Mesothelial cell of epicardium (in vitro differentiated cells): ENCODE results near the gene CAMTA1. TPM values are rescaled to one million over a fixed set of nuclear protein-coding genes. Genes with fewer than 3 reads are reported as not detected.
A peak's percentile ranks its signal among the peaks of the same experiment; 100 is the strongest.

ENCODE experiments used
- DNase-seq, 2 experiments: peaks; one replicate each; pipeline ENCODE4 v3.0.0; 2021; ENCODE audit warnings: low spot score in 2 of 2; ENCODE audit not compliant: unreplicated experiment in 2 of 2
- H3K27ac Mint-ChIP-seq: 2 replicates; pipeline ENCODE4 v1.8.0; 2021; ENCODE audit warnings: mixed read lengths
- H3K27me3 Mint-ChIP-seq: 2 replicates; pipeline ENCODE4 v1.8.0; 2021; ENCODE audit warnings: low read depth, mixed read lengths
- H3K36me3 Mint-ChIP-seq: 2 replicates; pipeline ENCODE4 v1.8.0; 2021; ENCODE audit warnings: mixed read lengths
- H3K4me1 Mint-ChIP-seq: 2 replicates; pipeline ENCODE4 v1.8.0; 2021; ENCODE audit warnings: mixed read lengths
- H3K4me3 Mint-ChIP-seq: 2 replicates; pipeline ENCODE4 v1.8.0; 2021; ENCODE audit warnings: mild to moderate bottlenecking, moderate library complexity, mixed read lengths
- H3K9me3 Mint-ChIP-seq: 2 replicates; pipeline ENCODE4 v1.8.0; 2021; ENCODE audit warnings: mixed read lengths
- CTCF ChIP-seq: fragments of 200-600 bp; sonication (generic); IDR thresholded peaks from one replicate; pipeline ENCODE4 v1.5.0; 2021; ENCODE audit warnings: antibody characterized with exemption; ENCODE audit not compliant: unreplicated experiment
- total RNA-seq: library from RNA; stranded (reverse); gene quantifications from 3 replicates; pipeline ENCODE4 v1.2.1, GENCODE V29; 2021

Gene CAMTA1
- total RNA-seq, 1 donor from 2014 or later = 70.4 TPM

DNA sequence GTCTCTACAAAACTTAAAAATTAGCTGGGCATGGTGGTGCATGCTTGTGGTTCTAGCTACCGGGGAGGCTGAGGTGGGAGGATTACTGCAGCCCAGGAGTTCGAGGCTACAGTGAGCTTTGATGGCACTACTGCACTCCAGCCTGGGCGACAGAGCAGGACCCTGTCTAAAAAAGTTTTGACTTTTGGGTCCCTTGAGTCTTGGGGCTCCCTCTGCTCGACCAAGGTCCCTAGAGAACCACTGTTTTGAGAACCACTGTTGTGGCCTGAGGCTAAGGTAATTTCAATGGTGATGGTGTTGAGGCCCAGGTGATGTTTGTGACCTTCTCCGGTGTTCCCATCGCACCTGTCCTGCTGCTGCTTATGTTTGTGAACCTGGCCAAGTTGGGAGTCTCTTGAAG, 3.1 kb upstream of the CAMTA1 start:
- no peak overlapping the region for H3K4me3 Mint-ChIP-seq
- no peak for DNase-seq
- peaks cover 2% of the 10 kb centered on the region for H3K27me3 Mint-ChIP-seq
- no peaks in the 10 kb centered on the region for H3K9me3 Mint-ChIP-seq
- TF ChIP-seq CTCF = no peak
- H3K36me3 Mint-ChIP-seq = no peaks in the 10 kb centered on the region
- H3K4me1 Mint-ChIP-seq = peaks cover 18% of the 10 kb centered on the region
- H3K27ac Mint-ChIP-seq = no peak overlapping the region

GRCh38 chr1:6783221-6783620, 2.0 kb upstream of the CAMTA1 start:
- H3K4me1 Mint-ChIP-seq = peaks cover 20% of the 10 kb centered on the region
- H3K27me3 Mint-ChIP-seq = peaks cover 1% of the 10 kb centered on the region
- H3K9me3 Mint-ChIP-seq = no peaks in the 10 kb centered on the region
- H3K4me3 Mint-ChIP-seq = peak overlapping the region; percentile 79
- H3K27ac Mint-ChIP-seq = peak overlapping the region; percentile 97
- DNase-seq = no peak
- no peaks in the 10 kb centered on the region for H3K36me3 Mint-ChIP-seq
- no peak for TF ChIP-seq CTCF

- no peak for TF ChIP-seq CTCF
- Mint-ChIP-seq H3K4me3 (peak overlapping the region; percentile 79), H3K36me3 (no peaks in the 10 kb centered on the region), H3K27me3 (no peaks in the 10 kb centered on the region), H3K27ac (peak overlapping the region; percentile 97), H3K4me1 (peaks cover 23% of the 10 kb centered on the region), H3K9me3 (no peaks in the 10 kb centered on the region)
- DNase-seq = no peak
Measured at GRCh38 chr1:6783936-6784559, 1.2 kb upstream of the CAMTA1 start.

DNA sequence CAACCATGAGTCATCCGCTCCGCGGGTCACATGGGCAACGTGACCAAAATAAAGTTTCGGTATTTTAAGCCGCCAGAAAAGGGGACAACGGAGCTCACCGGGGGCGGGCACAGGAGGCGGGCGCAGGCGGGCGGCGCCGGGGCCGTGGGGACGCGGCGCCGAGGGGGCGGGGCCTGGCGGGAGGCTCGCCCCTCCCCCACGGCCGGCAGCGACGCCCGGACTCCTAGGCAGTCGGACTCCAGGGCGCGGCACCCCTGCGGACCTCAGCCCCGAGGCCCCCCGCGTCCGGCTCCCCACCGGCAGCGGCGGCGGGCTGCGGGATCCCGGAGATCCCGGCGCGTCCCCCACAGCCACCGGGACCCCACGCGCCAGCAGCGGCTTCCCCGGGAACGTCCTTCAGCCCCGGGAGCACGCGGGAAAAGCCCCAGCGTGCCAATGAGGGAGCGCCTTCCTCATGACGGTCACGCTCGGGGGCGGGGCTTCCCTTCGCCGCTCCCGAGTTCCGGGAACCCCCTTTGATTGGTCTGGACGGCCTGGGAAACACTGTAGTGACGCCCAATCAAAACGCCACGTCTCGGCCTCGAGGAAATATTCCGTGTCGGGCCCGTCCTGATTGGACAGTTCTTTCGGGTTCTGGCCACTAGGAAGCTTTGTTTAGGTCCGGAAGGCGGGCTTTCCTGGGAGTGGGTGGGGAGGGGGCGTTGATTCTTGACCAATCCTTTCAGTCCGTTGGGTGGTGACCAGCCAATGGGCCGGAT, 515 bp upstream of the CAMTA1 start:
- no peaks in the 10 kb centered on the region for H3K27me3 Mint-ChIP-seq
- H3K4me3 Mint-ChIP-seq = peak overlapping the region; percentile 79
- peak; percentile 98 to 99 for DNase-seq
- H3K36me3 Mint-ChIP-seq = no peaks in the 10 kb centered on the region
- H3K4me1 Mint-ChIP-seq = peaks cover 26% of the 10 kb centered on the region
- TF ChIP-seq CTCF = no peak
- peak overlapping the region; percentile 97 for H3K27ac Mint-ChIP-seq
- no peaks in the 10 kb centered on the region for H3K9me3 Mint-ChIP-seq

DNA sequence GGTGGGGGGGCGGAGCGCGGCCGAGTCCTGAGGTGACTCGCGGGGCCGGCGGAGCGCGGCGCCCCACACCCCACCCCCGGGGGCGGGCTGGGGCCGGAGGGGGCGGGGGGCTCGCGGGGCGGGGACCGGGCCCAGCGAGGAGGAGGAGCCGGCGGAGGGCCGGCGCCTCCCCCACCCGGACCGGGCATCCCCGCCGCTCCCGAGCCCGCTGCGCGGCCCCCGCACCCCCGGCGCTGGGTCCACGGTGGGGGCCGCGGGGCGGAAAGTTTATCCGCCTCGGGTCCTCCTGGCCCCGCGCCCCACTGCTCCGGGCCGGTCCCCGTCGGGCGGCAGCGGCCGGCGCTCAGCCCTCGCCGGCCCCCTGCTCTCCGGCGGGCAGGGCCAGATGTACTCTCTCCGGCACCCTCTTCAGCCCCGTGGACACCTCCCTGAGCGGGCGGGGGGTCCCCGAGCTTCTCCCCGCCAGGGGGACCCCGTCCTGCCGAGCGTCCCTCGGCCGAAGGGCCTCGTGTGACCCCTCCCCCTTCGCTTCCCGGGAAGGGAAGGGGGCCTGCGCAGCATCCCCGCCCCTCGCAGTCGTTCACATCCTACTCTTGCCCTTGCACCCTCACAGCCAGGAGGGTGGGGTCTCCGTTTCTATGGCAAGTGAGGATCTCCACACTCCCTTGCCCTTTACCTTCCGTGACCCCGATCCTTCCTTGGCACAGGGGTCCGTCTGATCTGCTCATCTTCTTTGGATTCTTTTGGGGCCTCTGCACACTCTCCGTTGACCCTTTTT, 663 bp downstream of the CAMTA1 start:
- H3K9me3 Mint-ChIP-seq = no peaks in the 10 kb centered on the region
- no peaks in the 10 kb centered on the region for H3K27me3 Mint-ChIP-seq
- H3K36me3 Mint-ChIP-seq = no peaks in the 10 kb centered on the region
- peaks cover 31% of the 10 kb centered on the region for H3K4me1 Mint-ChIP-seq
- H3K4me3 Mint-ChIP-seq = peak overlapping the region; percentile 89
- TF ChIP-seq CTCF = no peak
- DNase-seq = peak; percentile 42 to 56
- peak overlapping the region; percentile 93 for H3K27ac Mint-ChIP-seq
